Measurements from ENCODE around the gene TRIP13. TPM values are rescaled to one million over a fixed set of nuclear protein-coding genes. Genes with fewer than 3 reads are reported as not detected.

Gene TRIP13
- total and polyA plus RNA-seq, 9 of the 15 experiments (the other 6 are each of a cell fraction or from before 2014, with no cell fraction given), result 24.1 to 116 (median 53.2) TPM

DNA sequence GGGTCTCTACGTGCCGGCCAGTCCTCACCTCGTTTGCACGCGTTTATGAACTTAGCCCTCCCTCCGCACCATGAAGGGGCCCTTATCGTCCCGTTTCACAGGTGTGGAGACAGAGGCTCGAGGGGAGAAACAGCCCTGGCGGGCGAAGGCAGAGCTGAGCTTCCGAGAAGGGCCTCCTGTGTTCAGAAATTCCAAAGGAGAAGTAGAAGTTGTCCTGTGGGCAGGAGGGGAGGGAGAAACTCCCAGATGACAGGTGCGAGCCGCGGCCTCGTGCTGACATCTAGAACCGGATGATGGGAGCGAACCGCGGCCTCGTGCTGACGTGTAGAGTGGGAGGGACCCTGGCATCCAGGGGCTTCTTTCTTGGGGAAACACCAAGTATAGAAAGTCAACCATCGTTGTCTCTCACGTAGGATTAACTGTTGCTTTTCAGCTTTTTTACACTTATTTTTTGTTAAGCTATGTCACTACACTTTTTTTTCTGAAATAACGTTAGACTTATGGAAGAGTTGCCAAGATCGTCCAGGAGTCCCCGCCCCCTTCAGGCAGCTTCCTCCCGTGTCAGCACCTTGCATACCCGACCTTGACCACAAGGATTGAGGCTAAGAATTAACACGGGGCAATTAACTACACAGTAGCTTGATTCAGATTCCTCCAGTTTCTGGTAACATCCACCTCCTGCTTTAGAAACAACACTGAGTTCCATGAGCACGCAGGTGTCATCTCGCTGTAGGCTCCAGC lies 73.1 kb downstream of the TRIP13 start:
- H3K79me2 ChIP-seq (ENCODE audit: control insufficient read depth, insufficient read depth, low read length), result no peaks in the 10 kb centered on the region
- POLR2A ChIA-PET, result interaction anchor here (0.9 to 1.1 kb wide), 2 partner anchors 17 to 35 kb away, joined by 3 to 4 read pairs; no protein-coding TSS in a partner anchor
- intact Hi-C loops (cut with micrococcal nuclease) (no loop called here), in situ Hi-C loops (cut with MboI) (no loop called here)
- 30% methylated on average over 32 of the region's 32 CpGs for WGBS (ENCODE audit: insufficient coverage, low coverage, missing lambda C conversion rate)
- CTCF ChIA-PET (ENCODE audit: low intra/inter-chr PET ratio), result no interaction called here
- DNase-seq (ENCODE audit: extremely low read depth in 1 of 4, low spot score in 3 of 4) (peak in 2 of 4 experiments; percentile 59 to 62), ATAC-seq (peak; percentile 18; the same call in 1 of the 3 replicates), FAIRE-seq (no peak)
- H3K9ac ChIP-seq (ENCODE audit: insufficient read depth in 1 of 2, low read depth in 2 of 2, low read length in 2 of 2), result no peak overlapping the region
- no TSS peak for BruUV-seq (replicated peaks)
- 0 out of 2 replicates have a peak, but pooled peaks cover 4% of the 10 kb centered on the region for H4K20me1 ChIP-seq (replicated peaks; ENCODE audit: control insufficient read depth, insufficient read depth, low read length)
- no peaks in the 10 kb centered on the region for H3K9me3 ChIP-seq (replicated peaks; ENCODE audit: control insufficient read depth, insufficient read depth, low read depth, low read length)
- H3K4me2 ChIP-seq (ENCODE audit: insufficient read depth, low read length), result no peak overlapping the region
- no peaks in the 10 kb centered on the region for H3K36me3 ChIP-seq (ENCODE audit: control insufficient read depth, insufficient read depth, low read length)
- peaks cover 18 to 44% of the 10 kb centered on the region in 2 experiments for H3K4me1 ChIP-seq (replicated peaks in 1 of 2; ENCODE audit: control insufficient read depth in 2 of 2, insufficient read depth in 2 of 2, low read length in 2 of 2)
- no peak overlapping the region for H3K4me3 ChIP-seq
- H3K9me1 ChIP-seq (ENCODE audit: control insufficient read depth, insufficient read depth, low read length), result no peaks in the 10 kb centered on the region
- no peak overlapping the region for H3K27ac ChIP-seq (ENCODE audit: extremely low read depth, low read depth, low read length)
- peaks cover 29 to 63% of the 10 kb centered on the region in 2 experiments; a peak in 4 of 5 replicates for H3K27me3 ChIP-seq (ENCODE audit: control insufficient read depth in 2 of 2, insufficient read depth in 2 of 2, low read length in 2 of 2)
- H2AFZ ChIP-seq (ENCODE audit: low read depth, low read length), result no peak overlapping the region
- TF ChIP-seq, protein P1, sequence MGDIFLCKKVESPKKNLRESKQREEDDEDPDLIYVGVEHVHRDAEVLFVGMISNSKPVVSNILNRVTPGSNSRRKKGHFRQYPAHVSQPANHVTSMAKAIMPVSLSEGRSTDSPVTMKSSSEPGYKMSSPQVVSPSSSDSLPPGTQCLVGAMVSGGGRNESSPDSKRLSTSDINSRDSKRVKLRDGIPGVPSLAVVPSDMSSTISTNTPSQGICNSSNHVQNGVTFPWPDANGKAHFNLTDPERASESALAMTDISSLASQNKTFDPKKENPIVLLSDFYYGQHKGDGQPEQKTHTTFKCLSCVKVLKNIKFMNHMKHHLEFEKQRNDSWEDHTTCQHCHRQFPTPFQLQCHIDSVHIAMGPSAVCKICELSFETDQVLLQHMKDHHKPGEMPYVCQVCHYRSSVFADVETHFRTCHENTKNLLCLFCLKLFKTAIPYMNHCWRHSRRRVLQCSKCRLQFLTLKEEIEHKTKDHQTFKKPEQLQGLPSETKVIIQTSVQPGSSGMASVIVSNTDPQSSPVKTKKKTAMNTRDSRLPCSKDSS (IDR thresholded peaks at IDR 0.05; ENCODE audit: low read depth, partially characterized antibody), result no peak
- TF ChIP-seq SMARCB1 (IDR thresholded peaks at IDR 0.05; ENCODE audit: insufficient read length, low read depth), result no peak
- TF ChIP-seq ATF1 (CRISPR knock-in tag; IDR thresholded peaks at IDR 0.05), result no peak
- 0 out of 2 replicates have a peak, but pooled peaks have one; percentile 13 for TF ChIP-seq ATF1 (tag; IDR thresholded peaks at IDR 0.05)
- TF ChIP-seq SMAD2 (IDR thresholded peaks at IDR 0.05; ENCODE audit: low read depth, low read length), result no peak
- TF ChIP-seq SPI1 (IDR thresholded peaks at IDR 0.05; ENCODE audit: borderline replicate concordance, low read depth, low read length), result no peak
- TF ChIP-seq, protein P2, sequence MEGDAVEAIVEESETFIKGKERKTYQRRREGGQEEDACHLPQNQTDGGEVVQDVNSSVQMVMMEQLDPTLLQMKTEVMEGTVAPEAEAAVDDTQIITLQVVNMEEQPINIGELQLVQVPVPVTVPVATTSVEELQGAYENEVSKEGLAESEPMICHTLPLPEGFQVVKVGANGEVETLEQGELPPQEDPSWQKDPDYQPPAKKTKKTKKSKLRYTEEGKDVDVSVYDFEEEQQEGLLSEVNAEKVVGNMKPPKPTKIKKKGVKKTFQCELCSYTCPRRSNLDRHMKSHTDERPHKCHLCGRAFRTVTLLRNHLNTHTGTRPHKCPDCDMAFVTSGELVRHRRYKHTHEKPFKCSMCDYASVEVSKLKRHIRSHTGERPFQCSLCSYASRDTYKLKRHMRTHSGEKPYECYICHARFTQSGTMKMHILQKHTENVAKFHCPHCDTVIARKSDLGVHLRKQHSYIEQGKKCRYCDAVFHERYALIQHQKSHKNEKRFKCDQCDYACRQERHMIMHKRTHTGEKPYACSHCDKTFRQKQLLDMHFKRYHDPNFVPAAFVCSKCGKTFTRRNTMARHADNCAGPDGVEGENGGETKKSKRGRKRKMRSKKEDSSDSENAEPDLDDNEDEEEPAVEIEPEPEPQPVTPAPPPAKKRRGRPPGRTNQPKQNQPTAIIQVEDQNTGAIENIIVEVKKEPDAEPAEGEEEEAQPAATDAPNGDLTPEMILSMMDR (IDR thresholded peaks at IDR 0.05 in 2 of 3, conservative IDR thresholded peaks at IDR 0.05 in 1 of 3; ENCODE audit: insufficient read depth in 2 of 3, low read depth in 1 of 3, low read length in 3 of 3), result peak in 2 of 3 experiments; percentile 2 to 26; a peak in 2 of 6 replicates
- TF ChIP-seq GATA2 (CRISPR knock-in tag; IDR thresholded peaks at IDR 0.05), result no peak
- no peak for TF ChIP-seq NR2C2 (CRISPR knock-in tag; IDR thresholded peaks at IDR 0.05)
- TF ChIP-seq NR2C2 (tag; IDR thresholded peaks at IDR 0.05), result no peak
- TF ChIP-seq, protein P3, sequence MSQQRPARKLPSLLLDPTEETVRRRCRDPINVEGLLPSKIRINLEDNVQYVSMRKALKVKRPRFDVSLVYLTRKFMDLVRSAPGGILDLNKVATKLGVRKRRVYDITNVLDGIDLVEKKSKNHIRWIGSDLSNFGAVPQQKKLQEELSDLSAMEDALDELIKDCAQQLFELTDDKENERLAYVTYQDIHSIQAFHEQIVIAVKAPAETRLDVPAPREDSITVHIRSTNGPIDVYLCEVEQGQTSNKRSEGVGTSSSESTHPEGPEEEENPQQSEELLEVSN (IDR thresholded peaks at IDR 0.05; ENCODE audit: borderline replicate concordance in 1 of 2, extremely low read depth in 1 of 2, insufficient read depth in 1 of 2, insufficient read length in 1 of 2, low read depth in 1 of 2, low read length in 1 of 2, poor library complexity in 1 of 2, severe bottlenecking in 1 of 2), result peak in 1 of 2 experiments; percentile 17
- no peak for TF ChIP-seq NONO (IDR thresholded peaks at IDR 0.05; ENCODE audit: low read depth in 2 of 2, low read length in 1 of 2)
- TF ChIP-seq ZNF583 (CRISPR knock-in tag; IDR thresholded peaks at IDR 0.05), result 0 out of 2 replicates have a peak, but pooled peaks have one; percentile 5
- no peak for TF ChIP-seq PTRF (tag; IDR thresholded peaks at IDR 0.05)
- TF ChIP-seq BCOR (IDR thresholded peaks at IDR 0.05), result peak; percentile 24; the same call in 1 of the 2 replicates
- TF ChIP-seq FOSL1 (tag; conservative IDR thresholded peaks at IDR 0.05), result no peak

All from K562 (cell line).